ENCODE results near the gene TCFL5.
A peak's percentile ranks its signal among the peaks of the same experiment; 100 is the strongest.

TCFL5 gene

DNA sequence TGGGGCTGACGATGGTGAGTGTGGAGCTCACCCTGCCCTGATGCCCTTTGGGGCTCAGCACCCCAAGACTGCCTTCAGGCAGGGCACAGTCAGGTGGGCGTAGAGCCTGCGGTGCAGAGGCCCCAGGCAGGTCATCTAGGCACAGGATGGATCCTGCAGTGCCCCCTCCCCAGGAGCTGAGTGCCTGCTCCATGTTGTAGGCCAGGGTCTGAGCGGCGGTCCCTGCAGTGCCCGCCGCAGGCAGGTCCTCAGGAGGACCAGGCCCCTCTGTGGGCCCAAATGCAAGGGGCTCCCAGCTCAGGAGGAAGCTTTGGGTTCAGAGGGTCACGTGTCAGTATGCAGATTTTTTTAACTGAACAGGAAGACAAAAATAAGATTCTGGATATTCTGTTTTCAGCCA lies 62.6 kb downstream of the TCFL5 start:
- TF ChIP-seq CTCF (IDR thresholded peaks at IDR 0.05) = no peak
- no peak overlapping the region for H3K27ac ChIP-seq

DNA sequence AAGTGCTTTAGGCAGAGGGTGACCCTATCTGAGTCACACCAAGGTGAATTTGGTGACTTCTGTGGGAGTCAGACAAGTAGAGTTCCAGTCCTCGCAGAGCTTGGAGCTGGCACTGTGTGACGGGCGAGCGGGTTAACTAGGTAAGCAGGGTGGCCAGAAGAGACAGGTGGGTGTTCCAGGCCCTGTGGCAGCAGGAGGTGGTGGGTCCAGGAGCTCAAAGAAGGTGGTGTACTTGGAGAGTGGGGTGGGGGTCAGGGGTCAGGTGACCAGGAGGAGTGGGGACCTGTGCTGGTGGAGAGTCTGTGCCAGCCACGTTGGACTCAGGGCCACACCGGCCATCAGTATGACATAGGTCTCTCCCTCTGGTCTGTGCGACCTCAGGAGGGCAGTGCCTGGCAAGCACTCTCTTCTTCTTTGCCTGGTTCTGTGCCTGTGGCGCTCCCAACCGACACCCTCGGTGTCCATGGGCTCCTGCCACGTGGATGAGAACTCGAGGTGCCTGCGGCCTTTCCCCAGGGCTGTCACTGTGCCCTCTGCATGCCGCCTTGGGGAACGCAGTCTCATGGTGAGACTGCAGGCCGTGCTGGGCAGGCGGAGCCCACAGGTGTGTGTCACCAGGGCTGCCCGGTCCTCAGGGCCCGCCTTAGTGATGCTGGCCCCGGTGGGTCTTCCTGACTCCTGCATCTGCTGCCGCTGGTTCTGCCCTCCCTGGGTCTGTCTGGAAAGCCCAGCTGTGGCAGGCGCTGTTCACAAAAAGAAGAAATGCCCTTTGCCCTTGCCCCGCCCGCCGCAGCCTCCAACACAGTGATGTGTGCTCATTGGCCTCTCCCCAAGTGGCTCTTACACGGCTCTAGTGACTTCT lies 63.7 kb downstream of the TCFL5 start:
- TF ChIP-seq CTCF (IDR thresholded peaks at IDR 0.05) = no peak
- peak overlapping the region; percentile 98 for H3K27ac ChIP-seq

DNA sequence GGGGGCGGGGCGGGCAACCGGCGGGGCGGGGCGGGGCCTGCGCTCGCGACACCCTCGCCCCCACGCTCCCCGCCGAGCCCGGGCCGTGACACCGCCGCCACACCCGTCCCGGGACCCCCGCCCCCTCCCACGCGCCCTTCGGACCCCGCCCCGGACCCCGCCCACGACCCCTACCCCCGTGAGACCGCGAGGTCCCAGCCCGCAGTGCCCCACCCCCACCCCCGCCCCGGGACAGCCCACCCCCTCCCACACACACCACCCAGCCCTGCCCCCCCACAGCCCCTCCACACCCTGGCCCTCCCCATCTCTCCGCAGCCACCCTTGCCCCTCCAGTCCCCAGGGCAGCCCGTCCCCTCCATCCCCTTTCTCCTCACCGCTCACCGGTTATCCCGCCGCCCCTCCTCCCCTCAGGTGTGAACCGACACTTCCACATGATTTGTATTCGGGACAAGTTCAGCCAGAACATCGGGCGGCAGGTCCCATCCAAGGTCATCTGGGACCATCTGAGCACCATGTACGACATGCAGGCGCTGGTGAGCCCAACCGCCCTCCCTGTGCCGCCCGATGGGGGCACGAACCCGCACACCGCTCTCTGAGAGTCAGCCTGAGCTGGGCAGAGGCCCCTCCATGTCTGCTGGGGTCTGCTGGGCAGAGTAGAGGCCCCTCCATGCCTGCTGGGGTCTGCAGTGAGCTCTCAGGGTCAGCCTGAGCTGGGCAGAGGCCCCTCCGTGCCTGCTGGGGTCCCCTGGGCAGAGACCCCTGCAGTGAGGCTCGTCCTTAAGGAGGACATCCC lies 64.7 kb downstream of the TCFL5 start:
- H3K27ac ChIP-seq = peak overlapping the region; percentile 98

DNA sequence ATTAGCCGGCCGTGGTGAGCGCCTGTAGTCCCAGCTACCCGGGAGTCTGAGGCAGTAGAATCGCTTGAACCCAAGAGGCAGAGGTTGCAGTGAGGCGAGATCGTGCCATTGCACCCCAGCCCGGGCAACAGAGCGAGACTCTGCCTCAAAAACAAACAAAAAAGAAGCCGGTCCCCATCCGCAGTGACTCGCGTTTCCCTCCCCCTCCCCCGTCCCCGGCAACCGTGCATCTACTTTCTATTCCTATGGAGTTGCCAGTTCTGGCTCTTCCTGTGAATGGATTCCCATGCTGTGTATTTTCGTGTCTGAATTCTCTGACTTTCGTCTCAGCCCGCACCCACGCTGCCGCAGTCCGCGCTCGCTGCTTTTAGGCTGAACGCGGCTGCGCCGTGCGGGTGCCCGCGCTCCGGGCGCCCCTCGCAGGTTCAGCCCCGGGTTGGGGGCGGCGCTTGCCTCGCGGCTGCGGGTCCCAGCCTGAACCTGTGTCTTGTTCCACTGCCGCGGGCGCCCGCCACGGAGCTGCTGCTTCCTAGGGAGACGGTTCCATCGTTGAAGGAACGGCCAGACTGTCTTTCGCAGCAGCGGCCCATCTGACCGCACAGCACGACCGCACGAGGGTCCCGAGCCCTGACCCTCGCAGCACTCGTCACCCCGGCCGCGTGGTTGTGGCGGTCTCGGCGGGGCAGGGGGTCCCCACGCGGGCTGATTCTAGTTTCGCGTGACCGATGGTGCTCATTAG lies 66.4 kb downstream of the TCFL5 start:
- TF ChIP-seq ZFX (IDR thresholded peaks at IDR 0.05; ENCODE audit: borderline replicate concordance) = no peak
- TF ChIP-seq CTCF (IDR thresholded peaks at IDR 0.05) = no peak
- H3K27ac ChIP-seq = peak overlapping the region; percentile 98

More for the DNA sequence above, 64.7 kb downstream of the TCFL5 start:
- no peak for TF ChIP-seq ZFX (IDR thresholded peaks at IDR 0.05; ENCODE audit: borderline replicate concordance)
- TF ChIP-seq CTCF (IDR thresholded peaks at IDR 0.05) = no peak

DNA sequence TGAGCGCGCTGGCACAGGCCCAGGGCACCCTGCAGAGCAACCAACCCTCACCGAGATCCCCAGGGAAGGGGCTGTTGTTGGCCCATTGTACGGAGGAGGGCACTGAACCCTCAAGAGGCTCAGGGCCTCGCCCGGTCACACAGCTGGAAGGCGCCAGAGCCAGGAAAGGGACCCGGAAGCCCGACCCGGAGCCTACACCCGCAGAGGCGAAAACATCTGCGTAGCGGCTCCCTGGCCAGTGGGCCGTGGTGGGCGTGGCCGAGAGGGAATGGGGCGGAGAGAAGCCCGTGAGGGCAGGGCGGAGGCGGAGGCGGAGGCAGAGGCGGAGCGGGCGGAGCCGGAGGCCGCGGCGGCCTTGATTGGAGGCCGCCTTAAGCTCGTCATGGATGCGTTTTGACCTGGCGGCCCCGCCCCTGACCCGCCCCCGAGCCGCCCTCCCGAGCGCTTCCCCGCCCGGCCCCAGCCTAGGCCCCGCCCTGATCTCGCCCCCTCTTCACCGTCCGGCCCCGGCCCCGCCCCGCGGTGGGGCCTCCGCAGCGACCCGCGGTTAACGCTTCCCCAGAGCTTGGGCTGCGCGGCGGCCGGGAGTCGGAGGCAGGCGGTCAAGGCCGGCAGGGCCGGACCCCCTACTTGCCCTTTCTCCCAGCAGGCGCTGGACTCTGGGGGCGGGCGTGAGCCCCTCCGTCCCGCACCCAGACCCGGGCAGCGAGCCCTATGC lies 67.5 kb downstream of the TCFL5 start:
- H3K27ac ChIP-seq = peak overlapping the region; percentile 98
- TF ChIP-seq CTCF (IDR thresholded peaks at IDR 0.05) (no peak), ZFX (IDR thresholded peaks at IDR 0.05; ENCODE audit: borderline replicate concordance) (no peak)

GRCh38 chr20:62793757-62794006 lies 67.9 kb downstream of the TCFL5 start:
- peak overlapping the region; percentile 98 for H3K27ac ChIP-seq
- TF ChIP-seq CTCF (IDR thresholded peaks at IDR 0.05) (no peak), ZFX (IDR thresholded peaks at IDR 0.05; ENCODE audit: borderline replicate concordance) (no peak)
